Nephron (organoid): ENCODE results near the gene CSAD.
A peak's percentile ranks its signal among the peaks of the same experiment; 100 is the strongest.

Experiments
- H3K27ac Mint-ChIP-seq, 3 experiments: 2 replicates each; pipeline ENCODE4 v1.8.0; 2020; ENCODE audit warnings: mixed read lengths in 3 of 3, mild to moderate bottlenecking in 2 of 3, moderate library complexity in 1 of 3
- H3K27me3 Mint-ChIP-seq: 2 replicates; pipeline ENCODE4 v1.8.0; 2021; ENCODE audit warnings: low read depth, mild to moderate bottlenecking, moderate library complexity, mixed read lengths
- H3K36me3 Mint-ChIP-seq: 2 replicates; pipeline ENCODE4 v1.8.0; 2020; ENCODE audit warnings: low read depth, mixed read lengths
- H3K4me1 Mint-ChIP-seq: 2 replicates; pipeline ENCODE4 v1.8.0; 2020; ENCODE audit warnings: mixed read lengths
- H3K4me3 Mint-ChIP-seq, 3 experiments: 2 replicates each; pipeline ENCODE4 v1.8.0; 2020; ENCODE audit warnings: mild to moderate bottlenecking in 3 of 3, mixed read lengths in 3 of 3, moderate library complexity in 2 of 3
- H3K9me3 Mint-ChIP-seq: 2 replicates; pipeline ENCODE4 v1.8.0; 2020; ENCODE audit warnings: mixed read lengths
- CTCF ChIP-seq, 3 experiments: fragments of 200-600 bp; sonication (generic); IDR thresholded peaks; one replicate each; pipeline ENCODE4 v1.5.0; 2021; ENCODE audit warnings: antibody characterized with exemption in 3 of 3; ENCODE audit not compliant: unreplicated experiment in 3 of 3

Gene CSAD

DNA sequence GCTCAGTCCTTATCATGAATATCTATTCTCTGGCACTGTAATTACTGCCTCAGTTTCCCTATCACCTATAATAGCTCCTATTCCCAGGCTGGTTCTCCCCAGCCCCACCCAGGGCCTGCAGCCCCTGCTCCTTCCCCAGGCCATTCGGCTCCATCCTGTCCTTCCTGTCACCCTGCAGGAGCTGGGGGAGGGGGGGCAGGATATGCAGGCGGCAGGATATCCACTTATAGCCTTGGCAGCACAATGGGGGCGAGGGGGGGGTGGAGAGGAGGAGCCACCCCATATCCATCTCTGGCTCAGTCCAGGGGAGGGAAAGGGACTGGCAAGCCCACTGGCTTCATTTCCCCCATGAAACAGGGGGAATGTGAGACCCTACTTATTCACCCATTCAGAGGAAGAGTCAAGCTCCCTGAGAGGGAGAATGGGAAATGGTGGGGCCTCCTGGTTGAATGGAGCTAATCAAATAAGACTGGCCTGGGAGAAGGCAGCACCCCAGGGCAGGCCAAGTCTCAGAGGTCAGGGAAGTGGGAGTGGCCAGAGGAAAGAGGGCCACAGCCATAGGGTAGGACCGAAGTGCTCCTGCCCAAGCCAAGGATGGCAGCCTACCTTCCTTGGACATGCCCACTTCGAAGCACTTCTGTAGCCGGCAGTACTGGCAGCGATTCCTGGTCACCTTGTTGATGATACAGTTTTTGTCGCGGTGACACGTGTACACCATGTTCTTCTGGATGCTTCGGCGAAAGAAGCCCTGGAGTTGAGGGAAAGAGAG, 34.1 kb upstream of the CSAD start:
- no peak for TF ChIP-seq CTCF (IDR thresholded peaks at IDR 0.05; ENCODE audit: unreplicated experiment in 3 of 3)
- H3K27me3 Mint-ChIP-seq: peaks cover 9% of the 10 kb centered on the region
- H3K27ac Mint-ChIP-seq: no peak overlapping the region
- peaks cover 24% of the 10 kb centered on the region for H3K36me3 Mint-ChIP-seq
- no peaks in the 10 kb centered on the region for H3K9me3 Mint-ChIP-seq
- peak overlapping the region in 1 of 3 experiments; percentile 35 for H3K4me3 Mint-ChIP-seq
- H3K4me1 Mint-ChIP-seq: peaks cover 35% of the 10 kb centered on the region

- Mint-ChIP-seq H3K4me1 (peaks cover 28% of the 10 kb centered on the region), H3K4me3 (no peak overlapping the region), H3K27me3 (peaks cover 4% of the 10 kb centered on the region), H3K9me3 (no peaks in the 10 kb centered on the region), H3K36me3 (peaks cover 24% of the 10 kb centered on the region), H3K27ac (no peak overlapping the region)
- no peak for TF ChIP-seq CTCF (IDR thresholded peaks at IDR 0.05; ENCODE audit: unreplicated experiment in 3 of 3)
Observed at GRCh38 chr12:53214221-53214620, 33.5 kb upstream of the CSAD start.

GRCh38 chr12:53213348-53213747, 32.6 kb upstream of the CSAD start:
- H3K9me3 Mint-ChIP-seq: no peaks in the 10 kb centered on the region
- no peaks in the 10 kb centered on the region for H3K27me3 Mint-ChIP-seq
- H3K4me3 Mint-ChIP-seq: peak overlapping the region in 1 of 3 experiments; percentile 7
- H3K4me1 Mint-ChIP-seq: peaks cover 25% of the 10 kb centered on the region
- TF ChIP-seq CTCF (IDR thresholded peaks at IDR 0.05; ENCODE audit: unreplicated experiment in 3 of 3): peak; percentile 86 to 92 (median 92)
- H3K36me3 Mint-ChIP-seq: peaks cover 27% of the 10 kb centered on the region
- peak overlapping the region in 1 of 3 experiments; percentile 8 for H3K27ac Mint-ChIP-seq

GRCh38 chr12:53212931-53213330, 32.2 kb upstream of the CSAD start:
- no peak overlapping the region for H3K27ac Mint-ChIP-seq
- peaks cover 27% of the 10 kb centered on the region for H3K36me3 Mint-ChIP-seq
- H3K4me1 Mint-ChIP-seq: peaks cover 24% of the 10 kb centered on the region
- H3K27me3 Mint-ChIP-seq: no peaks in the 10 kb centered on the region
- TF ChIP-seq CTCF (IDR thresholded peaks at IDR 0.05; ENCODE audit: unreplicated experiment in 3 of 3): no peak
- no peaks in the 10 kb centered on the region for H3K9me3 Mint-ChIP-seq
- H3K4me3 Mint-ChIP-seq: no peak overlapping the region

- no peaks in the 10 kb centered on the region for H3K9me3 Mint-ChIP-seq
- H3K4me1 Mint-ChIP-seq: peaks cover 14% of the 10 kb centered on the region
- peak in 1 of 3 experiments; percentile 31 for TF ChIP-seq CTCF (IDR thresholded peaks at IDR 0.05; ENCODE audit: unreplicated experiment in 3 of 3)
- H3K4me3 Mint-ChIP-seq: no peak overlapping the region
- H3K27me3 Mint-ChIP-seq: no peaks in the 10 kb centered on the region
- H3K27ac Mint-ChIP-seq: no peak overlapping the region
- peaks cover 27% of the 10 kb centered on the region for H3K36me3 Mint-ChIP-seq
Observed at GRCh38 chr12:53211476-53212381, 31.0 kb upstream of the CSAD start.
